ENCODE results near the gene PRAMEF5. TPM values are rescaled to one million over a fixed set of nuclear protein-coding genes. Genes with fewer than 3 reads are reported as not detected.

PRAMEF5 gene
- total RNA-seq: not detected in 2 replicates

GRCh38 chr1:13253898-13254297, at the start of gene PRAMEF5:
PRAMEF5 (plus strand) TSS chr1:13254198; CDS start chr1:13259269, 5,071 bp downstream.

GRCh38 chr1:13225675-13226204, 28.3 kb upstream of the PRAMEF5 start, which contains the start of gene PRAMEF18:
PRAMEF18 (minus strand) TSS chr1:13226154; CDS start chr1:13226106, 48 bp downstream.

GRCh38 chr1:13285037-13285436, 31.0 kb downstream of the PRAMEF5 start, which contains the start of gene PRAMEF8:
PRAMEF8 (minus strand) TSS chr1:13285137; CDS start chr1:13284091, 1,046 bp downstream.

GRCh38 chr1:13303239-13303638, 49.2 kb downstream of the PRAMEF5 start, which contains the start of gene PRAMEF33:
PRAMEF33 (plus strand) TSS chr1:13303539; CDS start chr1:13305955, 2,416 bp downstream.

Other genes with a start within 250 kb of the PRAMEF5 start
- not detected in 2 replicates for gene PRAMEF27, start 197.6 kb upstream of the PRAMEF5 start, total RNA-seq
- not detected in 2 replicates for gene HNRNPCL3, start 193.4 kb upstream of the PRAMEF5 start, total RNA-seq
- not detected in 2 replicates for gene PRAMEF25, start 183.4 kb upstream of the PRAMEF5 start, total RNA-seq
- not detected in 2 replicates for gene HNRNPCL2, start 137.3 kb upstream of the PRAMEF5 start, total RNA-seq
- not detected in 2 replicates for gene PRAMEF26, start 98.2 kb upstream of the PRAMEF5 start, total RNA-seq
- gene HNRNPCL4, start 88.6 kb upstream of the PRAMEF5 start, total RNA-seq: not detected in 2 replicates
- not detected in 2 replicates for gene PRAMEF9, start 82.3 kb upstream of the PRAMEF5 start, total RNA-seq
- gene PRAMEF13, start 52.8 kb upstream of the PRAMEF5 start, total RNA-seq: not detected in 2 replicates
- gene PRAMEF18, start 28.0 kb upstream of the PRAMEF5 start, total RNA-seq: not detected in 2 replicates
- gene PRAMEF8, start 30.9 kb downstream of the PRAMEF5 start, total RNA-seq: not detected in 2 replicates
- not detected in 2 replicates for gene PRAMEF33, start 49.3 kb downstream of the PRAMEF5 start, total RNA-seq
- gene PRAMEF15, start 61.4 kb downstream of the PRAMEF5 start, total RNA-seq: not detected in 2 replicates
- gene PRAMEF14, start 92.9 kb downstream of the PRAMEF5 start, total RNA-seq: not detected in 2 replicates
- gene PRAMEF19, start 117.7 kb downstream of the PRAMEF5 start, total RNA-seq: not detected in 2 replicates
- not detected in 2 replicates for gene PRAMEF17, start 135.4 kb downstream of the PRAMEF5 start, total RNA-seq
- not detected in 2 replicates for gene PRAMEF20, start 156.3 kb downstream of the PRAMEF5 start, total RNA-seq

All from hair follicular keratinocyte (primary cell).